GM21367 (cell line): ENCODE measurements around the gene ATP6AP1.
A peak's percentile ranks its signal among the peaks of the same experiment; 100 is the strongest.

ENCODE experiments used
- ATAC-seq: cut with Tn5 transposase; IDR thresholded peaks from one replicate; pipeline ENCODE4 v1.9.1; 2021; ENCODE audit not compliant: unreplicated experiment

The ATP6AP1 gene

GRCh38 chrX:154426916-154427770, 1.3 kb upstream of the ATP6AP1 start:
- no peak for ATAC-seq

- no peak for ATAC-seq
These were observed 1.2 kb downstream of the ATP6AP1 start for GRCh38 chrX:154429711-154430110.

DNA sequence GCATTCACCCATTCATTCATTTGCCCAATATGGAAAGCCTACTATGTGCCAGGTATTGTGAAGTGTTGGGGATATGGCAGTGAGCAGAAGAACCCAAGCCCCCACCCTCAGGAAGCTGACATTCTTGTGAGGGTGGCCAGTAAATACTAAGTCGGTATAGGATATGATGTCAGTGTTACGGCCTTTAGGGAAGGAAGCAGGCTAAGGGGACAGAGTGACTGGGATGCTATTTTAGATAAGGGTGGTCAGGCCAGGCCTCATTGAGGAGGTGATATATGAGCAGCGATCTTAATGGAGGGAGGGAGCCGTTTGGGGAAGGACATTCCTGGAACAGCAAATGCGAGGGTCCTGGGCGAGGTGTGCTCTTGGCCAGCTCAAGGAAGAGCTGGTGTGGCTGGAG, 2.0 kb downstream of the ATP6AP1 start:
- ATAC-seq = no peak

GRCh38 chrX:154430916-154431315, 2.4 kb downstream of the ATP6AP1 start:
- no peak for ATAC-seq

DNA sequence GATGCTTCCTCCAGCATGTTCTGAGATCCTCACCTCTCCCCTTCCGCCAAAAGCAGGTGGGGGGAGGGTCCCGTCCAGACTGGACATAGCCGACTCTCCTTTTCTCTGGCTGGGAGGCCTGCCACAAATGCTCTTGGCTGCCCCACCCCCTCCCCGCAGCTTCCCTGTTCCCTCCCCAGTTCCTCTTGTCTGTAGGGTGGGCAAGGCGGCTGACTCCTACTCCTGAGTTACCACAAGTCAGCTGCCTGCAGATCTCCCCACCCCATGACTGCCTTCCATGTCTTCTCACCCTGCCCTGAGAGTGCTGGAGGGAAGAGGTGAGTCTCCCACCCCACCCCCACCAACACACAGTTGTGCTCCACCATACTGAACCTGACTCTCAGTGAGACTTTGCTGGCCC, 2.9 kb downstream of the ATP6AP1 start:
- ATAC-seq = no peak

DNA sequence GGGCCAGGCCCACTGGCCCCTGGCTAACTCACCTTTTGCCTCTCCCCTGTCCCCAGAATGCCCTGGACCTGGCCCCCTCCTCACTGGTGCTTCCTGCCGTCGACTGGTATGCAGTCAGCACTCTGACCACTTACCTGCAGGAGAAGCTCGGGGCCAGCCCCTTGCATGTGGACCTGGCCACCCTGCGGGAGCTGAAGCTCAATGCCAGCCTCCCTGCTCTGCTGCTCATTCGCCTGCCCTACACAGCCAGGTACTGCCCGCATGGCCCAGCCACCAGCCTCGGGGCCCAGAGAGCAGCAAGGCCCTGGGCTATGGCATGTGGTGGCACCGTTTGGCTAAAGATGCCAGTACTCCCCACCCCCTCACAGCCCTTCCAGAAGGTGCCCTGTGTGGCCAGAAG, 3.7 kb downstream of the ATP6AP1 start:
- no peak for ATAC-seq

- ATAC-seq = no peak
These were observed 5.1 kb downstream of the ATP6AP1 start for GRCh38 chrX:154433605-154434004.

- ATAC-seq = no peak
These were observed 6.1 kb downstream of the ATP6AP1 start for GRCh38 chrX:154434394-154435168.

- ATAC-seq = no peak
These were observed 6.8 kb downstream of the ATP6AP1 start for GRCh38 chrX:154435171-154435733.

- ATAC-seq = peak; percentile 18
These were observed 8.0 kb downstream of the ATP6AP1 start for GRCh38 chrX:154436374-154436982.

- peak; percentile 36 for ATAC-seq
These were observed 8.7 kb downstream of the ATP6AP1 start, which contains the start of gene GDI1 for GRCh38 chrX:154436983-154437752. Gene GDI1 (plus strand): TSS chrX:154437154. CDS start chrX:154437255, 101 bp downstream.

DNA sequence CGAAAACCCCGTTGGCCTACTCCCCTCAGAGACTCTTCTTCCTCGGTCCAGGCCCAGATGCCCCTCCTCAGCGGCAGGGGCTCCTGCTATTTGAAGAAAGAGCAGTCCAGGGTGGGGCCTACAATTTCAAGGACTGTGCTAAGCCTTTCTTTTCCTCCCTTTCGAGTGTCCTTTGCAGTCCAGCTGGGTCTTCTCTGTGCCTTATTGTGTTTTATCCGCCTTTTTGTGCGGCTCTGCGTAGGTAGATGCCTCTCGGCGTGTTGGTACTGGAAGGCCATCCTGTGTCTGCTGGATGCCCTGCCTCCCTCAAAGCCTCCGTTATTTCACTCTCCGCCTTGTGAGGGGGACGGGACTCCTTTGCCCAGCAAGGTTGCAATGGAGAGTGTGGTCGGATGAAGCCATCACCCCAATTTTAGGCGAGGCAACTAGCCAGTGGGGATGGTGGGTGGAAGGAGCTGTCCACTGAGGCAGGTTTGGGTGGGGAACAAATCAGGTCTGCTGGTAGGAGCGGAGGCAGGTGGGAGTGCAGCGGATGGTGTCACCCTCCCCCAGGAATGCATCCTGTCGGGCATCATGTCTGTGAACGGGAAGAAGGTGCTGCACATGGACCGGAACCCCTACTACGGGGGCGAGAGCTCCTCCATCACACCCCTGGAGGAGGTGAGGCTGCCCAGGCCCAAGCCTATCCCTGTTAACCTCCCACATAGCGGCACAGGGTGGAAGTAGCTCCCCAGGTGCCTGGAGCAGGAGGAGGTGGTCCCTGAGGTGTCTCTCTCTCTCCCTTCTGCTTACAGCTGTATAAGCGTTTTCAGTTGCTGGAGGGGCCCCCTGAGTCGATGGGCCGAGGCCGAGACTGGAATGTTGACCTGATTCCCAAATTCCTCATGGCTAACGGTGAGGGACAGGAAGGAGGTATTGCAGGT, 9.8 kb downstream of the ATP6AP1 start:
- ATAC-seq = no peak

DNA sequence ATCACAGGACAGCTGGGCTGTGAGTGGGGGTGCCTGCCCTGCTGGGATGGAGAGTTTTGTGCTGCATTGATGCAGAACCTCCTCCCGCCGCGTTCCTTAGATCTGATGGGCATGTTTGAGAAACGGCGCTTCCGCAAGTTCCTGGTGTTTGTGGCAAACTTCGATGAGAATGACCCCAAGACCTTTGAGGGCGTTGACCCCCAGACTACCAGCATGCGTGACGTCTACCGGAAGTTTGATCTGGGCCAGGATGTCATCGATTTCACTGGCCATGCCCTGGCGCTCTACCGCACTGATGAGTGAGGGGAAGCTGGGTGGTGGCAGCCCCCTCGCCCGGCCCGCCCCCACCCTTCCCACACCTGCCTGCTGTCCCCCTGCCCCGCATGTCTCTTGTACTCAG, 11.4 kb downstream of the ATP6AP1 start:
- no peak for ATAC-seq

GRCh38 chrX:154440623-154441357, 12.3 kb downstream of the ATP6AP1 start:
- ATAC-seq = no peak

- ATAC-seq = no peak
These were observed 13.1 kb downstream of the ATP6AP1 start for GRCh38 chrX:154441564-154441963.

DNA sequence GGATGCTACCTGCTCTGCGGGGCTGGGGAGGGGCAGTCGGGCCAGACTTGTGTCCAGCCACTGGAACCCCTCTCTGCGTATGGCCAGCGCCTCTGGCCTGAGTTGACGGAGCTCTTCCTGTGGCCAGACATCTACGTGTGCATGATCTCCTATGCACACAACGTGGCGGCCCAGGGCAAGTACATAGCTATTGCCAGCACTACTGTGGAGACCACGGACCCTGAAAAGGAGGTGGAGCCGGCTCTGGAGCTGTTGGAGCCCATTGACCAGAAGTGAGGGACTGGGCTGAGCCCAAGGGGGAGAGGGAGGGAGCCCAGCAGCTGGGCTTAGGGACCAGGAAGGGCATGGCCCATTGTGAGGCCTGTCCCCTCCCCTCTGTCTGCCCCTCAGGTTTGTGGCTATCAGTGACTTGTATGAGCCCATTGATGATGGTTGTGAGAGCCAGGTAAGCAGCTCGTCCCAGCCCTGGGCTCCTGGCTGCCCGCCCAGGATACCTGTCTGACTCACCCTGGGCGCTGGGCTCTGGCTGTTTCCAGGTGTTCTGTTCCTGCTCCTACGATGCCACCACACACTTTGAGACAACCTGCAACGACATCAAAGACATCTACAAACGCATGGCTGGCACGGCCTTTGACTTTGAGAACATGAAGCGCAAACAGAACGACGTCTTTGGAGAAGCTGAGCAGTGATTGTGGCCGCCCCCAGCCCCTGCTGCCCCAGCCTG, 13.7 kb downstream of the ATP6AP1 start:
- ATAC-seq = no peak

GRCh38 chrX:154443479-154443910, 15.0 kb downstream of the ATP6AP1 start:
- ATAC-seq = no peak
